Embryonic facial prominence (tissue), 1 donor: ENCODE results near the gene MVD.

Experiments used
- DNase-seq: peaks from one replicate; pipeline ENCODE4 v3.0.0-alpha.2; 2016; ENCODE audit errors: extremely low spot score

Gene MVD

DNA sequence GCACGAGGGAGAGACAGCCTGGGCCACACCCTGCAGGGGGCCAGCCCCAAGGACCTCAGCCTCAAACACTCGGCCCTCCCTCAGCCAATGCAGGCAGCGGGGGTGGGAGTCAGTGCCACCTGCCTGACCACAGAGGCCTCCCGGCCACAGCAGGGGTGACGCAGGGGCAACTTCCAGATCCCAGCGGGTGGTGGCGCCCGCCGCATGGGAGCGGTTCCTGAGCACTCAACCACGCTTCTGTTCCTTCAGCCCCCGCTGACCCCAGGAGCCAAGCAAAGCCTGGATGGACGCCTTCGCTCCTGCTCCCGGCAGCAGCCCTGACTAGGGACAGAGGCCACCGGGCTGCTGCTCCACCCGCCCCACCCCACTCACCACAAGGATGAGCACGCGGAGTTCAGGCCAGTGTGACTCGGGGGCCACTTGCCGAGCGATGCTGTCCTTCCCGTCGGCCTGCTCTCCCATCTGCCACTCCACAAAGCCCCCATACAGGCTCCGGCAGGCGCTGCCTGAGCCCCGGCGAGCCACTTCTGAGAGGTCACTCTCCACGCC lies 7.1 kb downstream of the MVD start:
- no peak for DNase-seq

DNA sequence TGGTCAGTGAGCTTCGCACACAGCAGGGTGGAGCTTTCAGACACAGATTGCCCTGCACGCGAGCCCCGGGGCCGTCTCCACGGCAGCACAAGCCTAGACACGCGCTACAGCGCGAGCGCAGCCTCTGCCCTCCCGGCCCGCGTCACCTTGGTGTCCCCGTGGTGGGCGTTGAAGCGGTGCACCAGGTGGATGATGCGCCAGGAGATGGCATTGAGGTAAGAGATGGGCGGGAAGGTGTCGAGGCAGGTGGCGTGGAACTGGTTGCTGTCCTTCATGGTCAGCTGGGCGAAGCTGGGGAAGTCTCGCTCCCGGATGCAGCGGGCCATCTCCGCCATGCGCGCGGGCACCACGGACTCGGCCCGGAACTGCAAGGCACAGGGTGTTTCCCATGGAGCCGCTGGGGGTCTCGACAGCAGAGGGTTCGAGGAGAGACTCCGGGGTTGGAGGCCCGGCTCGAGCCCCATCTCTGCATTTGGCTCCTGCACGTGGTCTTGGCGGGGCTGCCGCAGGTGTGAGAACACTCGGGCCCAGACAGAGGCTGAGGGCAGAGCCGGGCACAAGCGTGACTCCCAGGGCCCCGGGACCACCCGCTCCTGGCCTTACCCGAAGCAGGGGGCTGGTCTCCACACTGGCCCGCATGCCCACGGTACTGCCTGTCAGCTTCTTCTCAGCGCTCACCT lies 7.7 kb downstream of the MVD start:
- DNase-seq: no peak

DNA sequence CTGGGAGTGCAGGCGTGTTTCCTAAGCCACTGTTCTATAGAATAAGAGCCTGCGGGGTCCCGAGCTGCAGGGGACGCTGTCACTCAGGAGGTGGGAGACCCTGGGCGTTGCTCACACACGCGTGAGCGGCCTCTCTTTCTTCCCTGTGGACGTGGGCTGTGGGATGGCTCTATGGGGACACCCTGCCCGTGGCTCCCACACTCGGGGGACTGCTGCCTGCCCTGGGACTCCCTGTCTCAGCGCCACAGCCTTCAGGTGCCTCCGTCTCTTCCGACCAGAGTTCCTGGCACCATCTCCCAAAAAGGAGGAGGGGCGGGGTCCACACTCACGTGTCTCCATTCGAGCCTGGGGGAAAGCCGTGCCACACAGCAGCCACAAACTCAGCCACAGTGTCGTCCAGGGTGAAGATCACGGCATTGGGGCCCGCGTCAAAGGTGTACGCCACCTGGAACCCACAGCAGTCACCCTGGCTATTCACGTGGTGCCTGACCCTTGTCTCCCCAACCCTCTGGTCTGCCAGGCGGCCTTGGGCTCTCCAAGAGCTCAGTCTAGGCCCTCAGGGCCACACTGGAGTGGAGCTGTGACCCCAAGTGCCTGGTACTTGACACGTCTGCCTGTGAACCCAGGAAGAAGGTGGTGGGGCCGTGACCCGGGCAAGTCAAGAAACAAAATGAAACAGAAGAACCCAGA lies 8.4 kb downstream of the MVD start:
- DNase-seq: no peak

DNA sequence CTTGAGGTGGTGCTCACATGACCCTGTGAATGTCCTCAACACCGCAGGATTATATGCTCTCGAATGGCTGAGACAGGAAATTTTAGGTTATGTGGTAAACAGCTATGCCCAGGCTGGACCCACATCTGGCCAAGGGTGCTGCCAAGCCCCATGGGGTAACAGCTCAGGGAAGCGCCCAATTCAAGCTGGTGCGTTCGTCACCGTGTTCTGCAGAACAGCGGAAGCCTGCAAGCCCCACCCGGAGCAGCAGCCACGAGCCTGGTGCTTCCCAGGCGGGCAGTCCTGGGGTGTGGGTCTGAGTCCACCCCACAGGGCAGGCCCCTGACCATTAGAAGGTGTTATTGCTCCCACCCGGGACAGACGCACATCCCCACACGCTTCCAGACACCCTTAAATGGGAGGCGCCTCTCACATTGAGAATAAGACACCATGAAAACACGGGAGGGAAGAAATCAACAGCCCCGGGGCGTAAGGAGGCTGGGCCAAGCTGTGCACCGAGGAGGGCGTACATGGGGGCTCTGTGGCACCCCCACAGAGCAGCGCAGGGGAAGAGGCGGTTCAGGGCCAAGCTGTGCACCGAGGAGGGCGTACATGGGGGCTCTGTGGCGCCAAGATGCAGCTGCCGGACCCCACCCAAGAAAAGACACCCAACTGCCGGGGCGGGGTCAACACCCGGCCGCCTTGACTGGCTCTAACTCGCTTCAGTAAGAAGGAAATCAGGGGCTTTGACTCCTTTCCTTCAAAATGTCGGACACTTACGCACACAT lies 9.1 kb downstream of the MVD start:
- DNase-seq: no peak

DNA sequence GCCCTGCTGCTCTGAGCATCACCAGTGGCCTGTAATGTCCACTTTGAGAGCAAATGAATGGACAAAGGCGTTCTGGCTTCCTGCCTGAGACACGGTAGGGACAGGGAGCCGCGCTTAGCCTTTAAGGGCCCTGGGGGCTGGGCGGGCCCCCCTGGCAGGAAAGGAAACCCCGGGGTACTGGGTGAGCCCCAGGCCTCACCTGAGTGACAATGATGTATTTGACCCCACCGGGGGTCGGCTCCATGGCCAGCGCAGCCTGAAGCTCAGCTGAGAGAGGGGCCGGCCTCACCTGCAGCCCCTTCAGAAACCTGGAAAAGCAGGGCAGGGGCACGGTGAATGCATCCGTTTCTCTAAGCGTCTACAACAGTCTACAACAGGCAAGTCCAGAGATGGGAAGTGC lies 9.8 kb downstream of the MVD start:
- no peak for DNase-seq

DNA sequence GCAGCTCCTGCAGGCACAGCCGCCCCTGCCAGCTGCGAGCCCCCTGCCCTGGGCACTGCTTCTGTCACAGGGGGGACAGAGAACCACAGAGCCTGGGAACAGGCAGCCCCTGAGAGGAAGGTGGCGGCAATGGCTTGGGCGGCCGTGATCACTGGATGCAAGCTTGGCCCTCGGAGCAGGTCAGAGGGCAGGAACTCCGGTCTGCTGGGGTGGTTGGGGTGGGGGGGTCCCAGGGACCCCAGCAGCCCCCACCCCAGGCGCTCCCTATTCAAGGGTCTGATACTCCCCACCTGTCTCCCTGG lies 10.2 kb downstream of the MVD start:
- DNase-seq: no peak

DNA sequence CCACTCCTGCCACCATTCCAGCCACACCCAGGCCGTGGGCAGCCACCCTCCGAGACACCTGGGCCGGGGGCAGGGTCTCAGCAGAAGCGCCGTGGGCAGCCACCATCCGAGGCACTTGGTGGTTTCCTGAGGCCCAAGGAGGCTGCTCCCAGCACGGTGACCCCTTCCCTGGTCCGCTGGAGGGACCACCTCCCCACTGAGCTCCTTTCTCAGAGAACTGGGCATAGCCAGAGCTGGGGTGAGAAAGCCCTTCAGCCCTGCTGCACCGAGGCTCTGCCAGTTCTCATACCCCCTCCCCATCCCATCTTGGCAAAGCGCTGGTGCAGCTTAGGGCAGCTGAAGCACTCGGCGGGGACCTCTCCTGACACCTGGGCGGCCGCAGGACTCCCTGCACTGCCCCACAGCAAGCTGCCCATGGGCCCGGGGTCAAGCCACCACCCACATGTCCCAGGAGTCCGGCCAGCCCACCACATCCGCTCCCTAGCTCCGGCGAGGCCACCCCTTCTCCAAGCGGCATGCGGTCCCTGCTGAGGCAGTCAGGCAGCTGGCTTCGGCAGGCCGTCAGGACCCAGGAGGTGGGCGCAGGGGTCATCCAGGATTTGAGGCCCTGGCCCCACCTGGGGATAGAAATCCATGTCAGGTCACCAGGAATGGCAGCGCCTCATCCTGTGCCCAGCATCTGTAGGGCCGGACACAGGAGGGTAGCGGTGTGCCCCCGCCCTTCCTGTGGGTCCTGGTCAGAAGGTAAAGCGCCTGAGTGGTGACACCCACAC lies 10.7 kb downstream of the MVD start:
- no peak for DNase-seq

DNA sequence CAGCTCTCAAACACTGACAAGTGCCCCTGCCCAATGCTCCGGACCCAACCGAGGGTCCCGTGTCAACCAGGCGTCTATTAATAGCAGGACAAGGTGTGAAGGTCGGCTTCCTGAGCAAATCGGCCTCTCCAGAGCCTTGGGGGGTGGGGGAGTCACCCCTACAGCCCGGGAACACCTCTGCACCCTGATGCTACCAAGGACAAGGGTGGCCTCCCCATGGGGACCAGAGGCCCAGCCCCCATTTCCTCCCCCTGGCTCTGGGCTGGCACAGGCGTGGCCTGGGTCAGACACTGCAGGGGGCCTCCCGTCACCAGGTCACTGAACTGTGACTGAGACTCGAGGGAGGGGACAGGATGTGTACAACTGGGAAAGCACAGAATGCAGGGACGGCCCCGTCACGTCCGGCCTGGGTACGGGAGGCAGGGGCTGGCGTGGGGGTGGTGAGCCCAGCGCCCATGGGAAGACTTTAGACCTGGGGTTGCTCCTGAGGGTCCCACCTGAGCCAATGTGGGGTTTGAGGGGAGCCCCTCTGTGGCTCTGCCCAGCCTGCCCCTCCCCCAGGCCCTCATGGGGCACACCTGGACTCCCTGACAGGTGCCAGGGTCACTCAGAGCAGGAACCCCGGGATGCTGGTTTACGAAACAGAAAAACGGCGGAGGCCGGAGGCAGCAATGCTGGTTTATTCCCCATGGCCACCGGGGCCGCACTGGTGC lies 11.5 kb downstream of the MVD start:
- no peak for DNase-seq

DNA sequence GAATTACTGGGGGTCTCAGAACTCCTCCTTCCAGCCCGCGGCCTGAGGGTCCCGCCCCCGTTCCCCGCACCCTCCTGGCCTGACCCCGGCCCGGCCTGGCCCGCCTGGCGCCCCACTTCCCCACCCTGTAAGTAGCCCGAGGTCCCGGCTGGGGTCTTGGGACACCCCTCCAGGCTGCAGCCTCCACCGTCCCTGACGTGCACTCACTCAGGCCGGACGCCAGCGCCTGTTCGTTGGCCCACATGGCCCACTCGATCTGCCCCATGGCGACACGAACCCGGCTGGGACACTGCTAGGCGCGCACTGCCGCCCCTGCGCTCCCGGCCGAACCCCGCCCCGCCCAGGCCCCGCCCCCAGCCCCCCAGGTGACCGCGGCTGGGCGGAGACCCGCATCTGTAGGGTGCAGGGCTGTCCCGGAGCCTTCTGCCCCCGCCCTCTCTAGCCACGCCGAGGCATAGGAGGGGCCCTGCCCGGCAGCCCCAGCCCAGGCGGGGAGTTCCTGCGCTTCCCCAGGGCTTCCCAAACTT lies 12.1 kb downstream of the MVD start, which contains the start of gene CYBA:
CYBA (minus strand) TSS at position 305 of the 527 bp plus-strand sequence; CDS start at position 265, 40 bp downstream.
- DNase-seq: no peak

DNA sequence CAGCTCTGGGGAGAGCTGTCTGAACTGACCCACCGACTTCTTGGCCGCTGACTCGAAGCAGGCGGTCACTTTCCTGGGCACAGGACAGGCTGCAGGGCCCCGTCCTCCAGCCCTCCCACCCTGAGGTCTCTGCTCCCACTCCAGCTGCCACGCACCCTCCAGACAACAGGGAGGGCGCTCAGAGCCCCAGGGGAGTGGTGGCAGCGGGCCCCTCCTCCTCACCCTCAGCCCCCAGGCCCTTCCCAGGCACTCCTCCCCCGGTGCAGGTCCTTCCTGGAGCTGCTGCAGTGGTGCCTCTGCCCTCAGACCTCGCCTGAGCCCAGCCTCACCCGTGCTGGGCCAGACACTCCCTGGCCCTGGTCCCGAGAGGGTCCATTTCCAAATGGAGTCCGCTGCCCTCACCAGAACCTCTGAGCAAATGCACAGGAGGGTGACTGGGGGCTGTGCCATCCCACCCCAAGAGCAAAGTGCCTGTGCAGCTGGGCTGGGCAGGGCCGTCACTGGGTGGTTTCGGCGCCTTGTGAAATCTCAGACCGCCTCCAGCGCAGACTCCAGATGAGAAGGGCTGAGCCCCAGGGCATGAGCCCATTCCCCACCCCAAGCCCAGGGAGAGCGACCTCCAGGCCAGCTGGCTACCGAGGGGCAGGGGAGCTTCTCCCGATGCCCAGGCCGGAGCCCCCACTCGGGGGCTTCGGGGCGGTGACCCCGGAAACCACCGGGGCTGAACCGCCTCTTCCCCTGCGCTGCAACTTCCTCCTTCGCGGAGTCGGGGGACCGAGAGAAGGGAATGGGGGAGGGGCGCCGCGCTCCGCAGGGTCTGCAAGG lies 12.8 kb downstream of the MVD start:
- DNase-seq: no peak

DNA sequence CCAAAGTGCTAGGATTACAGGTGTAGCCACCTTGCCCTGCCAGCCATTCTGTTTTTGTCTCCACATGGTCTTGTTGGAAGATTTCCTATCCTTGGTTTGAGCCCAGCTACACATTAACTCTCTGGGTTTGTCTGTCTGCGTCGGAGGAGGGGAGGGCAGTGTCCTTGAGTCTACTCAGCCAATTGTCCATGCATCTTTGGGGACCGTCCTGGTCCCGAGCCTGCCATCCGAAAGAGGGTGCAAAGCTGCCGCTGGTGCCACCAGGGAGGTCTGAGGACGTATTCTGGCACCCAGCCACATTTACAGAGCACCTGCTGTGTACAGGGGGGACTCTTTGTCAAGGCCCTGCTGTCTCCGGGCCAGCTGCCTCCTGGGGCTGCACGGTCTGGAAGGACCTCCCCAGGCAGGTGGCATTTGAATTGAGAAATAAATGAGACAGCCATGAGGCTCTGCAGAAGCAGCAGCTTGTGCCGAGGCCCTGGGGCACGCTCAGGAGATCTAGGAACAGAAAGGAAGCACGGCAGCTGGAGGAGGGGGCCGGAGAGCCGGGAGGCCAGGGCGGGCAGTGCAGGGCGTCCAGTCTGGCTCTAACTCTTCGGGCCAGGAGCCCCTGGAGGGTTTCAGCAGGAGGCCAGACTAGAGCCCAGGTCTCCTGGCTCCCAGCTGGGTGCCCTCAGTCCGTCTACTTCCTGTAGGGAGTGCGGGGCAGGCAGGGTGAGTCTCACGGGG lies 13.5 kb downstream of the MVD start:
- no peak for DNase-seq

DNA sequence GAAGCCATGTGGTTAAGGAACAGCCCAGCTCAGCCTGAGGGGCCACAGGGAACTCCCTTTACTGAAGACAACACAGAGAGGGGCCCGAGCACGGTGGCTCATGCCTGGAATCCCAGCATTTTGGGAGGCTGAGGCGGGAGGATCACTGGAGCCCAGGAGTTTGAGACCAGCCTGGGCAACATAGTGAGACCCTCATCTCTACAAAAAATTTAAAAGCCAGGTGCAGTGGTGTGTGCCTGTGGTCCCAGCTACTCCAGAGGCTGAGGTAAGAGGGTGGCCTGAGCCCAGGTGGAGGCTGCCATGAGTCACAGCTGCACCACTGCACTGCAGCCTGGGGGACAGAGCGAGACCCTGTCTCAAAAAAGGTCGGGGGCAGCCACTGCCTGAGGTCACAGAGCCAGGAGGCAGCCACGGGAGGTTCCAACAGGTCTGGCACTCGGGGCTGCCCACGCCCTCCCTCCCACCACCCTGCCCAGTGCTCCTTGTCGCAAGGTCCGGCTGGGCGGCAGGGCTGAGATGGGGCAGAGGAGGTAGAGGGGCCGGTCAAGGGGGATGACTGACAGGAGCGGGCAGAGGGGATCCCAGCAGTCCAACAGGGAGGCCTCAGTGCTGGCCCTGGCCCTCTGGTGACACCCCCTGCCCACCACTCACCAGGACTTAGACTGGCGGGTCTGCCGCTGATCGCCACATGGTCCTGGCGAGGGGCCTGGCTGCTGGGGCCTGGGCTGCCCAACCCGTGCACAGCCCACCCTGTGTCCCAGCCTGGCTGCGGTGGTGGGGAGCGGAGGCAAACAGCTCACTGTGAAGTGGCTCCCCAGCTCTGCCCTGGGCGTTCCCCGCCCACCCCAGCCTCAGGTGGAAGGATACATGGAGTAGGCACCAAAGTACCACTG lies 15.5 kb downstream of the MVD start:
- no peak for DNase-seq

DNA sequence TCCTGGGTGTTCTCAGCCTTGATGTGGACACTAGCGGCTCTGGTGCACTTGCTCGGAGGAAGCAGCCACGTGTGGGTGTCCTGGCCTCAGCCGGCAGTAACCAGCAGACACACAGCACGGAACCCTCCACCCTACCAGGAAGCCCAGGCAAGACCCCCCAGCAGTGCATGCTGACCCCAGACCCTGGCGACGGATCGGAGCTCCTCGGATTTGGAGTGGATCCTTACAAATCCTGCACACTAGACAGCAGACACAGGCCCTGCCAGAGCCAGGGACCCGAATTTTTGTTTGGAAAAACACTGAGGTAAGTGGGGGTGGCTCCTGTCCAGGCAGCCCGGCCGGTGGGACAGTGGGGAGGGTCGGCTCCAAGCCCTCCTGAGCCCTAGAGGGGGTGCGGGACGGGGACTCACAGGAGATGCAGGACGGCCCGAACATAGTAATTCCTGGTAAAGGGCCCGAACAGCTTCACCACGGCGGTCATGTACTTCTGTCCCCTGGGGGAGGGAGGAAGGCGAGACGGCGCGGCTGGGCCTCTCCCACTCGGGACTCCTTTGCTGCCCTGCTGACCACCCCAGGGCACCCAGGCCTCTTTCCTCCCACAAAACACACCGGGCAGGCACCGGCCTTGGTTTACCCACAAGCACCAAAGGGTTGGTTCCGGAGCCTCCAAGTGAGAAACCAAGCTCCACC lies 16.4 kb downstream of the MVD start:
- DNase-seq: no peak

DNA sequence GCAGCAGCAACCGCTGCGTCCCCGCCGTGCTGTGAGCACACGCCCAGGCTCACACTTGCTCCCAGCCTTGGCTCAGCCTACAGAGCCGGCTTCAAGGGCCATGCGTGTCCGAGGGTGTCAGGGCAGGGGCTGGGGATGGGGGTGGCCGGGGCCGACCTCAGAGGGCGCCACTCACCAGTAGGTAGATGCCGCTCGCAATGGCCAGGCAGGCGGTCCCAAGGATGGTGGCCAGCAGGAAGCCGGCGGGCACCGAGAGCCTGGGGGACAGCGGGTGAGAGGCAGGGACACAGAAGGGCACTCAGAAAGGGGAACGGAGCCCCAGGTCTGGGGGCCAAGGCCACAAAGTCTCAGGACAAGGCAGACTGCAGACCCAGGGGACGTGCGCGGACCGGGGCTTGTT lies 16.9 kb downstream of the MVD start:
- no peak for DNase-seq

DNA sequence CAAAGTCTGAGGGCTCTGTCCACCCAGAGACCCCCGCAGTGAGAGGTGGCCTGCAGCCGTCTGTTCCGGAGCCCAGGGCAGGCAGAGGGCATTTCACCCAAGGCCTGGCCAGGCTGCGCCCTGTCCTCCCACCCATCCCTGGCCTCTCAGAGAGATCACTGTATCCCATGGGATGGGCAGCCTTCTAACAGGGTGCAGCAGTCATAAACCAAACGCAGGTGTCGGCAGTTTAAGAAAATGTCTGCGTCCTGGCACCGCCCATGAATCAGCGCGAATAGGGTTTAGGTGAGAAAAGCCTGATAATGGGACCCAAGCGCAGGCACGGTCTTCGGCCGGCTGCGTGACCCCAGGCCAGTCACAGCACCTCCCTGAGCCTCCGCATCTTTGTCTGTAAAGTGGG lies 17.4 kb downstream of the MVD start:
- no peak for DNase-seq

DNA sequence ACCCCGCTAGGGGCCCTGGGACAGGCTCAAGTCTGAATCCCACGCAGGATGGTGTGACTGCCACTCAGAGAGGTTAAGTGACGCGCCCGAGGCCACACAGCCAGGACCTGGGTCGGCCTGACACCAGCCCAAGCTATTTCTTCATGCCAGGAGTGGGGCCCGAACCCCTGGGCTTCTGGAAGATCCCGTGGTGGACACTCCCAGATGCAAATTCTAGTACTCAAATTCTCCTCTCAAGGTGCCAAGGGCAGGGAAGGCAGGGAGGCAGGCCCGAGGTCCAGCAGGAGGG lies 19.3 kb downstream of the MVD start:
- DNase-seq: no peak

DNA sequence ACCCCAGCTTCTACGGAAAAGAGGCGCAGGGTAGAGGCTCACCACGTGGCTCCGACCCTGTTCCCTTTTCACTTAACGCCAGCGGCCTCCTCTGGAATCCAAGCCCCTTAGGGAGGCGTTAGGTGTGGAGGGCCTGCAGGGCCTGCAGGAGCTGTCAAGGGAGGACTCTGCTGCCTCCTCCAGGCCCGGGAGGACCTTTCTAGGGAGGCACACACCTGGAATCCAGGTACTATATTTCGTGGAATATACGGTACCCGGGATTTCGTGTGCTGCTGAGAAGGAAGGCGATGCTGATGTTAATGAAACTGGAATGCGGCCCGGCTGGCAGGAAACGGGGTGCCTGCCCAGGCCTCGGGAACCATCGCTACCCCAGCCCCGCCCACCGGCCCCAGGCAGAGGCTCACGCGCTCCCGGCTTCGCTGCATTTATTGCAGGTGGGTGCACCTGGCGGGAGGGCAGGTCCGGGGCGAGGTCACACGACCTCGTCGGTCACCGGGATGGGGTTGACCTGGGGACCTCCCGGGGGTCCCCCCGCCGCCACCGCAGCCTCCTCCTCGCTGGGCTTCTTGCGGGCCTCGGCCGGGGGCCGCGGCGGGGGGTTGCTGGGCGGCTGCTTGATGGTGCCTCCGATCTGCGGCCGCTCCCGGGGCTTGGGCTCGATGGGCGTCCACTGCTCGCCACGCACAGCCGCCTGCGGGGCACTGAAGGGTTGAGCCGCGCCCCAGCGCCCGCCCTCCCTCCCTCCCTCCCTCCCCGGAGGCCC lies 19.8 kb downstream of the MVD start:
- no peak for DNase-seq
